ENCODE measurements around the gene LYZL1.

DNA sequence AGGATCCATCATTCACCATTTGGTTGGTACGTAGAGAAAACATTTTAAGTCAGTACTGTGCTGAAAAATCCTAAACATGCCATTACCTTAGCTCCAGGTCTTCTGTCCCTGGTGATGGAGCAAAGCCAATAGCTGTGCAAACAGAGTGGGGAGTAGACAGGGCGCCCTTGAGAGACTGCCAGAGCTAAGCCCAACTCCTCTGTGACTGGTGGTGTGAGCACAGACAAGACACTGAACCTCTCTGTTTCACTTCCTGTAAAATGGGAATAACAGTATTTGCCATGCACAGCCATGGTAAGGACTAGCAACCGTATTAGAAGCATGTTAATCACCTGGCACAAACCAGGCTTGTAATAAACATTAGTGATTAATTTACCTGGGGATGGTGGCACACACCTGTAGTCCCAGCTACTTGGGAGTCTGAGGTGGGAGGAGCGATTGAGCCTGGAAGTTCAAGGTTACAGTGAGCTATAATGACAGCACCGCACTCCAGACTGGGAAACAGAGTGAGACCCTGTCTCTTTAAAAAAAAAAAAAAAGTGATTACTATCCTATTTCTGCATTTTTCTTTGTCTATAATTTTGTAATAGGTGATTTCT lies 28.7 kb downstream of the LYZL1 start:
- TF ChIP-seq, protein P1, sequence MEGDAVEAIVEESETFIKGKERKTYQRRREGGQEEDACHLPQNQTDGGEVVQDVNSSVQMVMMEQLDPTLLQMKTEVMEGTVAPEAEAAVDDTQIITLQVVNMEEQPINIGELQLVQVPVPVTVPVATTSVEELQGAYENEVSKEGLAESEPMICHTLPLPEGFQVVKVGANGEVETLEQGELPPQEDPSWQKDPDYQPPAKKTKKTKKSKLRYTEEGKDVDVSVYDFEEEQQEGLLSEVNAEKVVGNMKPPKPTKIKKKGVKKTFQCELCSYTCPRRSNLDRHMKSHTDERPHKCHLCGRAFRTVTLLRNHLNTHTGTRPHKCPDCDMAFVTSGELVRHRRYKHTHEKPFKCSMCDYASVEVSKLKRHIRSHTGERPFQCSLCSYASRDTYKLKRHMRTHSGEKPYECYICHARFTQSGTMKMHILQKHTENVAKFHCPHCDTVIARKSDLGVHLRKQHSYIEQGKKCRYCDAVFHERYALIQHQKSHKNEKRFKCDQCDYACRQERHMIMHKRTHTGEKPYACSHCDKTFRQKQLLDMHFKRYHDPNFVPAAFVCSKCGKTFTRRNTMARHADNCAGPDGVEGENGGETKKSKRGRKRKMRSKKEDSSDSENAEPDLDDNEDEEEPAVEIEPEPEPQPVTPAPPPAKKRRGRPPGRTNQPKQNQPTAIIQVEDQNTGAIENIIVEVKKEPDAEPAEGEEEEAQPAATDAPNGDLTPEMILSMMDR (IDR thresholded peaks at IDR 0.05): no peak
- TF ChIP-seq POLR2A (IDR thresholded peaks at IDR 0.05): no peak
